HepG2 (cell line): ENCODE measurements around the gene YEATS4. TPM values are rescaled to one million over a fixed set of nuclear protein-coding genes. Genes with fewer than 3 reads are reported as not detected.
A peak's percentile ranks its signal among the peaks of the same experiment; 100 is the strongest.

Experiments used
- ATAC-seq: fragments of 200-7000 bp; cut with Tn5 transposase; 3 replicates; pipeline ENCODE4 v1.9.1; 2020; ENCODE audit warnings: mild to moderate bottlenecking, moderate library complexity
- BruUV-seq: library from RNA; stranded (reverse); fragments of 400-500 nt; replicated peaks from 2 replicates; lab custom pipeline; 2021; lab: Mats Ljungman, UMichigan
- CTCF ChIA-PET: fragments of 300-600 bp; formaldehyde crosslinking; extraction: SDS; loops from one replicate; lab custom pipeline; 2021; ENCODE audit warnings: low total read pairs, inconsistent platforms, low intra/inter-chr PET ratio; lab: Yijun Ruan, JAX
- POLR2A ChIA-PET: fragments of 350-600 bp; sonication (Branson Sonifier 250); formaldehyde crosslinking; loops from one replicate; lab custom pipeline; 2020; ENCODE audit warnings: antibody characterized with exemption, inconsistent platforms; lab: Yijun Ruan, JAX
- DNase-seq: peaks from one replicate; pipeline ENCODE4 v3.0.0-alpha.2; 2015; ENCODE audit warnings: low spot score
- FAIRE-seq: peaks from 3 replicates; lab custom pipeline; 2011; peaks lifted over from hg19 to GRCh38; lab: Jason Lieb, UNC
- H2AFZ ChIP-seq: one replicate; pipeline ENCODE4 v1.6.1; 2011; ENCODE audit warnings: low read length, inconsistent platforms
- H3K27ac ChIP-seq: fragments of 300-600 bp; 3 replicates; pipeline ENCODE4 v1.8.0; 2011; ENCODE audit warnings: mixed run types, mild to moderate bottlenecking, mixed read lengths, low read length, inconsistent platforms; ENCODE audit not compliant: insufficient read depth; ENCODE audit errors: extremely low read length
- H3K27me3 ChIP-seq, 2 experiments: fragments of 200-600 bp in 1 of 2; 2 replicates in 1 of 2; 3 replicates in 1 of 2; pipeline versions ENCODE4 v1.6.0 to v1.8.0; 2011; ENCODE audit warnings: low read length in 2 of 2, mild to moderate bottlenecking in 2 of 2, moderate library complexity in 2 of 2, inconsistent platforms in 1 of 2; ENCODE audit not compliant: insufficient read depth in 2 of 2, control insufficient read depth in 1 of 2
- H3K36me3 ChIP-seq, 2 experiments: fragments of 200-600 bp in 1 of 2; replicated peaks in 1 of 2; 2 replicates in 1 of 2; 3 replicates in 1 of 2; pipeline versions ENCODE4 v1.5.1 to v1.8.0; 2011; ENCODE audit warnings: low read length in 2 of 2, inconsistent platforms in 1 of 2; ENCODE audit not compliant: insufficient read depth in 2 of 2, control insufficient read depth in 1 of 2
- H3K4me1 ChIP-seq: 2 replicates; pipeline ENCODE4 v1.5.1; 2012; ENCODE audit warnings: low read length, inconsistent platforms; ENCODE audit not compliant: insufficient read depth
- H3K4me2 ChIP-seq: 2 replicates; pipeline ENCODE4 v1.6.0; 2011; ENCODE audit warnings: low read depth, low read length, inconsistent platforms
- H3K4me3 ChIP-seq, 3 experiments: fragments of 200-600 bp in 1 of 3; sonication (generic), shearing (Covaris generic) in 1 of 3; replicated peaks in 1 of 3; 2 replicates each; pipeline ENCODE4 v1.5.1; 2011 to 2016; ENCODE audit warnings: low read length in 3 of 3, inconsistent platforms in 2 of 3, low read depth in 2 of 3, mild to moderate bottlenecking in 2 of 3, control low read depth in 1 of 3, mixed read lengths in 1 of 3; ENCODE audit not compliant: insufficient read depth in 1 of 3
- H3K79me2 ChIP-seq: one replicate; pipeline ENCODE4 v1.6.1; 2011; ENCODE audit warnings: low read length, inconsistent platforms; ENCODE audit not compliant: insufficient read depth
- H3K9ac ChIP-seq: 2 replicates; pipeline ENCODE4 v1.6.0; 2011; ENCODE audit warnings: mild to moderate bottlenecking, low read depth, low read length, inconsistent platforms; ENCODE audit not compliant: insufficient read depth
- H3K9me3 ChIP-seq: 2 replicates; pipeline ENCODE4 v1.5.1; 2012; ENCODE audit warnings: mild to moderate bottlenecking, low read length
- H4K20me1 ChIP-seq: 2 replicates; pipeline ENCODE4 v1.6.0; 2011; ENCODE audit warnings: inconsistent platforms, mild to moderate bottlenecking, low read length, moderate library complexity; ENCODE audit not compliant: insufficient read depth
- BRCA1 ChIP-seq: sonication (generic); formaldehyde crosslinking; IDR thresholded peaks from 2 replicates; pipeline ENCODE4 v1.4.0; 2020; ENCODE audit warnings: missing genetic modification reagents
- HNRNPH1 ChIP-seq: fragments of 200-400 bp; formaldehyde crosslinking; optimal IDR thresholded peaks from 2 replicates; pipeline ENCODE3; 2017; ENCODE audit warnings: mild to moderate bottlenecking, low read depth, low read length
- NAIF1 ChIP-seq: sonication (generic); formaldehyde crosslinking; IDR thresholded peaks from 2 replicates; pipeline ENCODE4 v1.5.0; 2020; ENCODE audit warnings: mild to moderate bottlenecking, missing genetic modification reagents, borderline replicate concordance
- POLR2AphosphoS2 ChIP-seq: IDR thresholded peaks from 2 replicates; pipeline ENCODE4 v1.6.1; 2011; ENCODE audit warnings: low read depth, low read length, improper control_type of control experiment
- RERE ChIP-seq: IDR thresholded peaks from 2 replicates; pipeline ENCODE4 v1.6.1; 2016; ENCODE audit warnings: low read depth, missing genetic modification reagents, missing compliant biosample characterization
- SRSF1 ChIP-seq: fragments of 200-400 bp; formaldehyde crosslinking; optimal IDR thresholded peaks from 2 replicates; pipeline ENCODE3; 2017; ENCODE audit warnings: mild to moderate bottlenecking, low read depth, low read length, moderate library complexity
- TBL1XR1 ChIP-seq: fragments of 150-350 bp; IDR thresholded peaks from 2 replicates; pipeline ENCODE4 v1.6.1; 2014; ENCODE audit warnings: borderline replicate concordance, low read length; ENCODE audit not compliant: partially characterized antibody
- THAP11 ChIP-seq: IDR thresholded peaks from 2 replicates; pipeline ENCODE4 v1.6.1; 2016; ENCODE audit warnings: missing biosample characterization, missing genetic modification reagents
- ZC3H4 ChIP-seq: sonication (generic); formaldehyde crosslinking; IDR thresholded peaks from 2 replicates; pipeline ENCODE4 v1.4.0; 2020; ENCODE audit warnings: missing genetic modification reagents, borderline replicate concordance
- ZMYM3 ChIP-seq: sonication (generic); formaldehyde crosslinking; IDR thresholded peaks from 2 replicates; pipeline ENCODE4 v1.5.1; 2020; ENCODE audit warnings: mild to moderate bottlenecking, missing genetic modification reagents
- ZNF766 ChIP-seq: sonication (generic); formaldehyde crosslinking; IDR thresholded peaks from 2 replicates; pipeline ENCODE4 v1.5.0; 2020; ENCODE audit warnings: missing genetic modification reagents, borderline replicate concordance
- ZSCAN25 ChIP-seq: sonication (generic); formaldehyde crosslinking; IDR thresholded peaks from 2 replicates; pipeline ENCODE4 v1.8.0; 2022; ENCODE audit warnings: mild to moderate bottlenecking, missing genetic modification reagents
- WGBS: methylation state at CpG from one replicate; pipeline ENCODE4 v1.1.6; 2017; ENCODE audit warnings: low lambda C conversion rate; 5-methylcytosine and 5-hydroxymethylcytosine counted together
- in situ Hi-C: cut with HindIII; loops from 2 replicates; pipeline ENCODE4 v1.10.0; 2017; ENCODE audit warnings: low pct_unique_long_range_greater_than_20kb; ENCODE audit not compliant: extremely low pct_ligation_motif_present
- intact Hi-C: fragments of 100-400 bp; cut with micrococcal nuclease; formaldehyde crosslinking; loops from one replicate; pipeline ENCODE4 v1.10.0; 2022; ENCODE audit not compliant: unreplicated experiment
- polyA plus RNA-seq, 8 experiments: library from polyadenylated mRNA; depleted of rRNA in 3 of 8; stranded (reverse) in 7 of 8; unstranded in 1 of 8; fragments of >200 nt; fragmentation: Illumina TruSeq in 4 of 8; extraction: Trizol in 4 of 8; gene quantifications; 2 replicates each; pipeline versions ENCODE4 v1.2.1 to v1.2.3, GENCODE V29; 2011 to 2016; ENCODE audit warnings: low read depth in 4 of 8, missing spikeins in 1 of 8, mixed read lengths in 1 of 8; ENCODE audit not compliant: insufficient read depth in 1 of 8
- total RNA-seq, 5 experiments: library from RNA; depleted of rRNA; stranded (reverse); fragments of >200 nt; fragmentation: Illumina TruSeq; extraction: Trizol; gene quantifications; 2 replicates each; pipeline ENCODE4 v1.2.3, GENCODE V29; 2016; ENCODE audit warnings: low read depth in 1 of 5

The YEATS4 gene
- total and polyA plus RNA-seq, 2 of the 13 experiments (the other 11 are each of a cell fraction or from before 2014, with no cell fraction given) = 16.8 to 45.0 TPM

- TF ChIP-seq ZSCAN25 (CRISPR knock-in tag) (no peak), NAIF1 (CRISPR knock-in tag) (no peak), THAP11 (CRISPR knock-in tag) (peak; percentile 33; the same call in 1 of the 2 replicates), HNRNPH1 (no peak)
These were observed 29.7 kb upstream of the YEATS4 start (continued) for GRCh38 chr12:69329669-69330428.

GRCh38 chr12:69330475-69331473 lies 28.8 kb upstream of the YEATS4 start:
- intact Hi-C loops (loop anchor here (10.0 kb wide), 1 partner anchor 176 kb away; no protein-coding TSS in a partner anchor), in situ Hi-C loops (no loop called here)
- Histone ChIP-seq H4K20me1 (no peaks in the 10 kb centered on the region), H3K4me3 (peak overlapping the region; percentile 64 to 97 (median 88)), H3K9me3 (no peaks in the 10 kb centered on the region), H3K4me1 (peaks cover 69% of the 10 kb centered on the region), H3K4me2 (peak overlapping the region; percentile 89), H3K27ac (peak overlapping the region; percentile 99), H3K27me3 (no peaks in the 10 kb centered on the region; a peak in 1 of 5 replicates), H3K36me3 (peaks cover 4 to 7% of the 10 kb centered on the region in 2 experiments), H2AFZ (no peak overlapping the region), H3K9ac (peak overlapping the region; percentile 98), H3K79me2 (peaks cover 49% of the 10 kb centered on the region)
- ChIA-PET CTCF (no interaction called here), POLR2A (interaction anchor here (0.9 to 11.9 kb wide), 7 partner anchors 9 to 40 kb away, joined by 3 to 229 read pairs (median 16); partner anchors contain the start of gene LYZ)
- BruUV-seq = no TSS peak
- peak; percentile 20 for ATAC-seq
- no peak for FAIRE-seq
- WGBS = under 1% methylated on average over 18 of the region's 18 CpGs
- DNase-seq = no peak
- no peak for TF ChIP-seq RERE (CRISPR knock-in tag)
- TF ChIP-seq TBL1XR1 = no peak
- TF ChIP-seq ZNF766 = no peak
- no peak for TF ChIP-seq SRSF1
- no peak for TF ChIP-seq BRCA1 (CRISPR knock-in tag)
- 0 out of 2 replicates have a peak, but pooled peaks have one; percentile 80 for TF ChIP-seq ZC3H4 (CRISPR knock-in tag)
- TF ChIP-seq ZMYM3 (CRISPR knock-in tag) = no peak
- TF ChIP-seq POLR2AphosphoS2 = no peak
